Measurements from ENCODE around the gene MYO5A.

- TF ChIP-seq NBN (IDR thresholded peaks at IDR 0.05) (no peak), CTCF (IDR thresholded peaks at IDR 0.05 in 2 of 3, conservative IDR thresholded peaks at IDR 0.05 in 1 of 3; ENCODE audit: control insufficient read depth in 2 of 3, extremely low read depth in 1 of 3, insufficient read depth in 1 of 3, low read depth in 3 of 3, low read length in 3 of 3) (no peak)
These were observed 225.4 kb downstream of the MYO5A start for GRCh38 chr15:52303093-52303772.
